ENCODE results near the gene DCUN1D1.

- TF ChIP-seq E2F4 (IDR thresholded peaks at IDR 0.05; ENCODE audit: low read depth, low read length): no peak
- no peak for TF ChIP-seq CTCF (IDR thresholded peaks at IDR 0.05 in 2 of 3, conservative IDR thresholded peaks at IDR 0.05 in 1 of 3; ENCODE audit: control insufficient read depth in 2 of 3, extremely low read depth in 1 of 3, insufficient read depth in 1 of 3, low read depth in 3 of 3, low read length in 3 of 3)
- no peak for TF ChIP-seq ZNF384 (IDR thresholded peaks at IDR 0.05; ENCODE audit: borderline replicate concordance, low read depth, low read length)
- TF ChIP-seq CBX5 (IDR thresholded peaks at IDR 0.05; ENCODE audit: low read depth): no peak
- TF ChIP-seq BCL11A (IDR thresholded peaks at IDR 0.05; ENCODE audit: low read depth, low read length): no peak
Observed at GRCh38 chr3:183013074-183013473, 32.7 kb upstream of the DCUN1D1 start.
